SK-N-MC (cell line): Measurements from ENCODE around the gene SFI1.

Experiments
- EZH2 ChIP-seq: fragments of 200-600 bp; sonication (generic); IDR thresholded peaks from one replicate; pipeline ENCODE4 v1.6.1; 2017; ENCODE audit warnings: antibody characterized with exemption
- FOXP2 ChIP-seq: optimal IDR thresholded peaks from 2 replicates; pipeline ENCODE3; 2011; ENCODE audit warnings: mild to moderate bottlenecking, moderate library complexity; ENCODE audit not compliant: insufficient read depth; ENCODE audit errors: extremely low read length, control extremely low read depth
- POLR2AphosphoS5 ChIP-seq: IDR thresholded peaks from 2 replicates; pipeline ENCODE4 v1.6.1; 2012; ENCODE audit warnings: mild to moderate bottlenecking, low read depth, low read length, borderline replicate concordance

- TF ChIP-seq POLR2AphosphoS5 (no peak), EZH2 (no peak), FOXP2 (no peak)
Measured at GRCh38 chr22:31578171-31578570, 81.8 kb downstream of the SFI1 start.
